Endothelial cell of umbilical vein (primary cell): Measurements from ENCODE around the gene MYH10. TPM values are rescaled to one million over a fixed set of nuclear protein-coding genes. Genes with fewer than 3 reads are reported as not detected.
A peak's percentile ranks its signal among the peaks of the same experiment; 100 is the strongest.

Experiments
- BruUV-seq: library from RNA; stranded (reverse); fragments of 400-500 nt; replicated peaks from 2 replicates; lab custom pipeline; 2021; lab: Mats Ljungman, UMichigan
- CTCF ChIA-PET: fragments of 300-600, 350-600 bp; sonication (Branson Sonifier 250); formaldehyde crosslinking; loops from one replicate; lab custom pipeline; 2021; ENCODE audit warnings: antibody characterized with exemption, inconsistent platforms; lab: Charles Lee
- POLR2A ChIA-PET: fragments of 300-600, 350-600 bp; sonication (Branson Sonifier 250); formaldehyde crosslinking; loops from one replicate; lab custom pipeline; 2021; ENCODE audit warnings: antibody characterized with exemption, inconsistent platforms; lab: Charles Lee
- DNase-seq: peaks from one replicate; pipeline ENCODE4 v3.0.0-alpha.2; 2011; ENCODE audit warnings: low read depth, low spot score
- FAIRE-seq: peaks from 2 replicates; lab custom pipeline; 2011; peaks lifted over from hg19 to GRCh38; lab: Jason Lieb, UNC
- H2AFZ ChIP-seq: 2 replicates; pipeline ENCODE4 v1.6.0; 2012; ENCODE audit warnings: low read depth, low read length, control low read depth, inconsistent platforms
- H3K27ac ChIP-seq: 2 replicates; pipeline ENCODE4 v1.5.1; 2011; ENCODE audit warnings: low read depth, mild to moderate bottlenecking, control low read depth, low read length, moderate library complexity; ENCODE audit not compliant: insufficient read depth
- H3K27me3 ChIP-seq, 2 experiments: 2 replicates each; pipeline versions ENCODE4 v1.6.0 to v1.6.1; 2011; ENCODE audit warnings: low read length in 2 of 2, mixed read lengths in 1 of 2; ENCODE audit not compliant: control insufficient read depth in 2 of 2, insufficient read depth in 2 of 2
- H3K36me3 ChIP-seq, 2 experiments: 2 replicates in 1 of 2; 3 replicates in 1 of 2; pipeline ENCODE4 v1.5.1; 2011; ENCODE audit warnings: low read length in 2 of 2, mild to moderate bottlenecking in 1 of 2, moderate library complexity in 1 of 2; ENCODE audit not compliant: control insufficient read depth in 2 of 2, insufficient read depth in 2 of 2; ENCODE audit errors: extremely low read depth in 1 of 2
- H3K4me1 ChIP-seq: 3 replicates; pipeline ENCODE4 v1.5.1; 2011; ENCODE audit warnings: mild to moderate bottlenecking, low read length; ENCODE audit not compliant: control insufficient read depth, insufficient read depth; ENCODE audit errors: extremely low read depth
- H3K4me2 ChIP-seq: 2 replicates; pipeline ENCODE4 v1.6.1; 2011; ENCODE audit warnings: low read length, control low read depth, mixed read lengths; ENCODE audit not compliant: insufficient read depth
- H3K4me3 ChIP-seq, 3 experiments: fragments of 200-600 bp in 1 of 3; sonication (generic), shearing (Covaris generic) in 1 of 3; replicated peaks in 1 of 3; 2 replicates each; pipeline ENCODE4 v1.5.1; 2011 to 2016; ENCODE audit warnings: control low read depth in 3 of 3, low read length in 3 of 3, mild to moderate bottlenecking in 2 of 3, inconsistent platforms in 1 of 3, low read depth in 1 of 3, moderate library complexity in 1 of 3; ENCODE audit not compliant: insufficient read depth in 1 of 3
- H3K79me2 ChIP-seq: 2 replicates; pipeline ENCODE4 v1.6.0; 2012; ENCODE audit warnings: low read length, inconsistent platforms; ENCODE audit not compliant: control insufficient read depth, insufficient read depth
- H3K9ac ChIP-seq: replicated peaks from 2 replicates; pipeline ENCODE3; 2011; ENCODE audit warnings: low read length, control low read depth; ENCODE audit not compliant: insufficient read depth; ENCODE audit errors: extremely low read depth
- H3K9me1 ChIP-seq: replicated peaks from 3 replicates; pipeline ENCODE4 v1.6.0; 2011; ENCODE audit warnings: mild to moderate bottlenecking, low read length; ENCODE audit not compliant: control insufficient read depth, insufficient read depth; ENCODE audit errors: extremely low read depth
- H3K9me3 ChIP-seq: replicated peaks from 2 replicates; pipeline ENCODE4 v1.5.1; 2012; ENCODE audit warnings: low read length, inconsistent platforms; ENCODE audit not compliant: control insufficient read depth, insufficient read depth
- H4K20me1 ChIP-seq: replicated peaks from 2 replicates; pipeline ENCODE3; 2011; ENCODE audit warnings: mild to moderate bottlenecking, low read length; ENCODE audit not compliant: control insufficient read depth, insufficient read depth; ENCODE audit errors: extremely low read depth
- CTCF ChIP-seq, 2 donors: IDR thresholded peaks; 1 replicate in 1 of 2; 2 replicates in 1 of 2; pipeline ENCODE4 v1.5.1; 2011; ENCODE audit warnings: low read length in 2 of 2, mild to moderate bottlenecking in 2 of 2, moderate library complexity in 2 of 2, control low read depth in 1 of 2, inconsistent platforms in 1 of 2, low read depth in 1 of 2; ENCODE audit not compliant: insufficient read depth in 1 of 2; ENCODE audit errors: extremely low read depth in 1 of 2
- EZH2 ChIP-seq: IDR thresholded peaks from 2 replicates; pipeline ENCODE4 v1.6.1; 2012; ENCODE audit warnings: borderline replicate concordance, low read depth, mild to moderate bottlenecking, moderate library complexity, low read length, inconsistent platforms; ENCODE audit not compliant: severe bottlenecking
- FOS ChIP-seq: IDR thresholded peaks from 2 replicates; pipeline ENCODE4 v1.6.1; 2011; ENCODE audit warnings: mild to moderate bottlenecking, low read length, moderate library complexity, borderline replicate concordance; ENCODE audit not compliant: insufficient read depth
- GATA2 ChIP-seq: IDR thresholded peaks from 2 replicates; pipeline ENCODE4 v1.7.0; 2011; ENCODE audit warnings: low read depth, mild to moderate bottlenecking, moderate library complexity, mixed read lengths, low read length; ENCODE audit not compliant: insufficient read length, insufficient read depth
- JUN ChIP-seq: IDR thresholded peaks from 2 replicates; pipeline ENCODE4 v1.6.1; 2011; ENCODE audit warnings: borderline replicate concordance, low read depth; ENCODE audit not compliant: insufficient read length, insufficient read depth
- MAX ChIP-seq: IDR thresholded peaks from 2 replicates; pipeline ENCODE4 v1.6.1; 2011; ENCODE audit not compliant: insufficient read depth, insufficient read length
- MYC ChIP-seq: IDR thresholded peaks from one replicate; pipeline ENCODE4 v1.6.1; 2011; ENCODE audit warnings: mild to moderate bottlenecking, low read depth, low read length
- POLR2A ChIP-seq: IDR thresholded peaks from 2 replicates; pipeline ENCODE4 v1.6.1; 2012; ENCODE audit warnings: low read depth, mild to moderate bottlenecking, control low read depth, low read length
- POLR2AphosphoS5 ChIP-seq: IDR thresholded peaks from 2 replicates; pipeline ENCODE4 v1.6.1; 2012; ENCODE audit warnings: low read depth, mild to moderate bottlenecking, control low read depth, low read length, moderate library complexity; ENCODE audit not compliant: insufficient read depth
- dilution Hi-C: fragments of 300-500 bp; cut with MboI; formaldehyde crosslinking; loops from one replicate; pipeline ENCODE4 v1.15.0; 2019; ENCODE audit warnings: low sequenced_read_pairs; ENCODE audit not compliant: extremely low pct_ligation_motif_present
- intact Hi-C: fragments of 100-400 bp; cut with micrococcal nuclease; formaldehyde crosslinking; loops from one replicate; pipeline ENCODE4 v1.10.0; 2022
- polyA plus RNA-seq, 4 experiments: library from polyadenylated mRNA; depleted of rRNA in 3 of 4; stranded (reverse) in 3 of 4; unstranded in 1 of 4; fragments of >200 nt; gene quantifications; 2 replicates each; pipeline versions ENCODE4 v1.2.1 to v1.2.3, GENCODE V29; 2011 to 2012; ENCODE audit warnings: missing spikeins in 1 of 4
- total RNA-seq: library from RNA; stranded (reverse); gene quantifications from 2 replicates; pipeline ENCODE4 v1.2.3, GENCODE V29; 2021

The MYH10 gene
- total and polyA plus RNA-seq, 2 donors (not counting 3 experiments of a cell fraction or from before 2014, with no cell fraction given), result 73.4 to 232 TPM

GRCh38 chr17:8606401-8606800 is 24.1 kb downstream of the MYH10 start:
- Histone ChIP-seq H2AFZ (no peak overlapping the region), H3K27me3 (no peaks in the 10 kb centered on the region), H3K36me3 (no peaks in the 10 kb centered on the region), H3K27ac (no peak overlapping the region), H3K9ac (no peak overlapping the region), H3K4me3 (no peak overlapping the region), H3K4me1 (no peaks in the 10 kb centered on the region), H3K4me2 (no peak overlapping the region), H3K79me2 (peaks cover 5% of the 10 kb centered on the region), H3K9me1 (no peaks in the 10 kb centered on the region), H4K20me1 (peaks cover 3% of the 10 kb centered on the region), H3K9me3 (no peaks in the 10 kb centered on the region)
- DNase-seq (peak; percentile 21), FAIRE-seq (no peak)
- dilution Hi-C loops (no loop called here), intact Hi-C loops (no loop called here)
- TF ChIP-seq EZH2 (no peak), POLR2AphosphoS5 (no peak), JUN (no peak), FOS (no peak), CTCF (IDR thresholded peaks at IDR 0.05; ENCODE audit: extremely low read depth in 1 of 2, insufficient read depth in 1 of 2, low read depth in 1 of 2, low read length in 2 of 2) (no peak), MAX (no peak), GATA2 (no peak), MYC (no peak), POLR2A (no peak)
- BruUV-seq, result no TSS peak
- ChIA-PET POLR2A (no interaction called here), CTCF (no interaction called here)
